NCI-H1092 (cell line): ENCODE results near the gene TOLLIP.
A peak's percentile ranks its signal among the peaks of the same experiment; 100 is the strongest.
"Not testable (repeated sequence)": the region's sequence is repeated elsewhere in the genome, so short reads cannot be mapped to it uniquely, and the experiment has no call there.

Source experiments
- DNase-seq: peaks from one replicate; lab custom pipeline; 2025; lab: John Stamatoyannopoulos, UW

The TOLLIP gene

DNA sequence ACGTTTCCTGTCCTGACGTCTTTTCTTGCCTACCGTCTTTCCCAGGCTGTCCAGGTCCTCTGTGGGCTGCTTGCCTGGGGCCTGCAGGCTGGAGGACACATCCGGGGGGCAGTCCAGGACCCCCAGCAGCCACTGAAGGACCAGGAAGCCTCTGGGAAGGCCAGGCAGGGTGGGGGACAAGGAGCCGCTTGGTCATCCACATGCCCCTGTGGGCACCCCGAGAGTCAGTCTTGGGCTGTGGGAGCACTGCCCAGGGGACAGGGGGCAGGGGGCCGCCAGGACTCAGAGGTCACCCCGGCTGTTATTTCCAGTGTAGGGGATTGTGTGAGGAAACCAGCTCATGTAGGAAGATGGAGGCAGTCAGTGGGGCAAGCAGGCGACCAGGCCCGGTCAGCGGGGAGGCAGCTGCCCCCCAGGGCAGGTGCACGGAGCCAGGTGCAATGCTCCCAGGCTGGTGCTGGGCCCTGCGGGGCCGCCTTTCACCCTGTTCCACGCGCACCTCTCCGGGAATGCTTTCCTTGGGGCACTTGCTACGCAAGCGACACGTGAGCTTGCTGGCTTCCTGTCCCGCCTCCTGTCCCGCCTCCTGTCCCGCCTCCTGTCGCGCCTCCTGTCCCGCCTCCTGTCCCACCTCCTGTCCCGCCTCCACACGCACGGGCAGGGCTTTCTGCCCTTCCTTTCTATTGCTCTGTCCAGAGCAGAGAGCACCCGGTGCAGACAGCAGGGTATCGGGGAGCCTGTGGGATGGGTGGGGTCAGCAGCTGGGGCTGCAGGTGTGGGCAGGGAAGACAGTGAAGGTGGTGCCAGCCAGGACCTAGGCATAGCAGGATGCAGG lies 47.0 kb downstream of the TOLLIP start:
- DNase-seq, result peak; percentile 55

DNA sequence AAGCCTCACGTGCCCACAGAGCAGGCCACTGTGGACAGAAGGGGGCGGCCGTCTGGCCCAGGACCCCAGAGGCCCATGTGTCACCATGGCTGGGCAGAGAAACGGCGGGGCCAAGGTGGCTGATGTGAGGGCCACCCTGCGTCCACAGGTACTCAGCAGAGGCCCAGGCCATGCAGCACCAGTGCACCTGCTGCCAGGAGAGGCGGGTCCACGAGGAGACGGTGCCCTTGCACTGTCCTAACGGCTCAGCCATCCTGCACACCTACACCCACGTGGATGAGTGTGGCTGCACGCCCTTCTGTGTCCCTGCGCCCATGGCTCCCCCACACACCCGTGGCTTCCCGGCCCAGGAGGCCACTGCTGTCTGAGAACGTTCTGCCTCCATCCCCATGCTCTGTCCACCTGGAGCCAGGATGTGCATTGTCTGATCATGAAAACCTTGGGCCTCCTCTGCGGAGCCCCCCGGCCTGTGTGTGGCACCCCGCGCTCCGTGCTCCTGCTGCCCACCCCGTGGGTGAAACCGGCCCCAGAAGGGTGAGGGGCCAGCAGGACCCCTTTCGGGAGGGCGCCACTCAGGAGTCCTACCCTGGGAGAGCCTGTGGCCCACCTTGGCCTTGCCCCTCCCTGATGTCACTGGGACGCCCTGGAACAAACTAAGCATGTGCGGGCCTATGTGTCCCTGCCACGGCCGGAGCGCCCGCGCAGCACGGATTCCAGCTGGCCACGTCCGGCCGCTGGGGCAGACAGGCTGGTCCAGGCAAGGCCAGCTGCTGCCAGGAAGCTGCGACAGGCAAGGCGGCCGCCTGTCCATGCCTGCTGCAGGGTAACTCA lies 48.0 kb downstream of the TOLLIP start:
- DNase-seq, result no peak

- DNase-seq, result no peak
Measured at GRCh38 chr11:1260620-1261019, 48.8 kb downstream of the TOLLIP start.

DNA sequence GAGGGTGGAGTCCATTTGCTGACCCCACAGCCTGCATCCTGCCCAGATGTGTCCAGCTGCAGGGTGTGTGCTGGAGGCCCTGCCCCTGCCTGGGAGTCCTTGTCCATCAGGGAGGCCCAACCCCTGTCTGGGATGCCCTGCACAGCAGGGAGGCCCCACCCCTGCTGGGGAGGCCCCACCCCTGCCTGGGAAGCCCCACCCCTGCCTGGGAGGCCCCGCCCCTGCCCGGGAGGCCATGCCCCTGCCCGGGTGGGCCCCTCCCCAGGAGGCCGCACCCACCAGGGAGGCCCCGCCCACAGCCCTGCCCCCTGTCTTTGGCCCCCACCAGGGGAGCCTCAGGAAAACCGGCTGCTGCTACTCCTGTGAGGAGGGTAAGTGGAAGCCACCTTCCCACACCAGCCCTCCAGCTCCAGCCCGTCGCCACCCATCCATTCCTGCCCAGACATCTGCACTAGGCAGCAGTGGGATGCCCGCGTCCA lies 49.4 kb downstream of the TOLLIP start:
- DNase-seq, result no peak

GRCh38 chr11:1259561-1259960 lies 49.9 kb downstream of the TOLLIP start:
- no peak for DNase-seq

GRCh38 chr11:1259076-1259461 lies 50.4 kb downstream of the TOLLIP start:
- no peak for DNase-seq

GRCh38 chr11:1258401-1259075 lies 50.9 kb downstream of the TOLLIP start:
- no peak for DNase-seq

- DNase-seq, result no peak
Measured at GRCh38 chr11:1257916-1258315, 51.5 kb downstream of the TOLLIP start.

GRCh38 chr11:1257366-1257765 lies 52.1 kb downstream of the TOLLIP start:
- DNase-seq, result no peak

- DNase-seq, result no peak
Measured at GRCh38 chr11:1256257-1257045, 53.0 kb downstream of the TOLLIP start.

GRCh38 chr11:1255151-1255550 lies 54.3 kb downstream of the TOLLIP start:
- DNase-seq, result no peak

DNA sequence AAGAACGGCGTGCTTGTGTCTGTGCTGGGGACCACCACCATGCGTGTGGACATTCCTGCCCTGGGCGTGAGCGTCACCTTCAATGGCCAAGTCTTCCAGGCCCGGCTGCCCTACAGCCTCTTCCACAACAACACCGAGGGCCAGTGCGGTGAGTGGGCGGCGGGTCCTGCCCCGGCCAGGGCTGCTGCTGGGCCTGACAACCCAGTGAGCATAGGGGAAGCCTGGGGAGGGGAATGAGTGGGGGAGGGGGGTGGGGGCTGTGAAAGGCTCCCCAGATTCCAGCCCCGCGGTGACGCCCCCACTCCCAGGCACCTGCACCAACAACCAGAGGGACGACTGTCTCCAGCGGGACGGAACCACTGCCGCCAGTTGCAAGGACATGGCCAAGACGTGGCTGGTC lies 54.7 kb downstream of the TOLLIP start:
- DNase-seq, result no peak

DNA sequence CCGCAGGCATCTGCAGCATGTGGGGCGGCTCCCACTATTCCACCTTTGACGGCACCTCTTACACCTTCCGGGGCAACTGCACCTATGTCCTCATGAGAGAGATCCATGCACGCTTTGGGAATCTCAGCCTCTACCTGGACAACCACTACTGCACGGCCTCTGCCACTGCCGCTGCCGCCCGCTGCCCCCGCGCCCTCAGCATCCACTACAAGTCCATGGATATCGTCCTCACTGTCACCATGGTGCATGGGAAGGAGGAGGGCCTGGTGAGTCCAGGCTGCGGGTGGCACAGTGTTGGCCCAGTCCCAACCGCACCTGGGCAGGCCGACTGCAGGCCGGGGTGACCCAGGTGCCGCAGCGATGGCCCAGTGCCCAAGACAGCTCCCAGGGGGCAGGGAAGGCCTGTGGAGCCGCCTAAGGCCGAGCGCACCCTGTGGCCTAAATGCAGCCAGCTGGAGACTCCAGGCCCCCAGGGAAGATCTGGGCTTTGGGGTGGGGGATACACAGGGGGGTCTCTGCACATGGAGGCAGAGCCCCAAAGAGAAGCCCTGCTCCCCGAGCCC lies 55.3 kb downstream of the TOLLIP start:
- DNase-seq, result no peak

- DNase-seq, result no peak
Measured at GRCh38 chr11:1253103-1253485, 56.3 kb downstream of the TOLLIP start.

- DNase-seq, result no peak
Measured at GRCh38 chr11:1252371-1253102, 56.9 kb downstream of the TOLLIP start.

- DNase-seq, result no peak
Measured at GRCh38 chr11:1251236-1251770, 58.1 kb downstream of the TOLLIP start.

GRCh38 chr11:1250411-1250810 lies 59.0 kb downstream of the TOLLIP start:
- not testable (repeated sequence) for DNase-seq

GRCh38 chr11:1248951-1249350 lies 60.5 kb downstream of the TOLLIP start:
- not testable (repeated sequence) for DNase-seq

- not testable (repeated sequence) for DNase-seq
Measured at GRCh38 chr11:1247026-1247425, 62.4 kb downstream of the TOLLIP start.

DNA sequence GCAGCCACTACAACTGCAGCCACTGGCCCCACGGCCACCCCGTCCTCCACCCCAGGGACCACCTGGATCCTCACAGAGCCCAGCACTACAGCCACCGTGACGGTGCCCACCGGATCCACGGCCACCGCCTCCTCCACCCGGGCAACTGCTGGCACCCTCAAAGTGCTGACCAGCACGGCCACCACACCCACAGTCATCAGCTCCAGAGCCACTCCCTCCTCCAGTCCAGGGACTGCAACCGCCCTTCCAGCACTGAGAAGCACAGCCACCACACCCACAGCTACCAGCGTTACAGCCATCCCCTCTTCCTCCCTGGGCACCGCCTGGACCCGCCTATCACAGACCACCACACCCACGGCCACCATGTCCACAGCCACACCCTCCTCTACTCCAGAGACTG lies 63.1 kb downstream of the TOLLIP start:
- not testable (repeated sequence) for DNase-seq
